Omental fat pad (tissue), 4 donors: ENCODE results near the gene GNPTG. TPM values are rescaled to one million over a fixed set of nuclear protein-coding genes. Genes with fewer than 3 reads are reported as not detected.

Source experiments
- ATAC-seq: fragments of 150-250 bp; one replicate; pipeline ENCODE4 v1.9.1; 2016; ENCODE audit warnings: mild to moderate bottlenecking, moderate library complexity; ENCODE audit not compliant: low FRiP score
- DNase-seq: peaks from one replicate; pipeline ENCODE4 v3.0.0-alpha.2; 2019; ENCODE audit warnings: low spot score
- CTCF ChIP-seq, 3 donors: fragments of 450-650 bp; IDR thresholded peaks; one replicate each; pipeline ENCODE4 v1.5.1; 2016 to 2017; ENCODE audit warnings: antibody characterized with exemption in 3 of 3, mild to moderate bottlenecking in 3 of 3, moderate library complexity in 2 of 3
- total RNA-seq, 4 donors: library from RNA; depleted of rRNA; stranded (reverse); fragments of >200 nt; gene quantifications; one replicate each; pipeline ENCODE4 v1.1.0, GENCODE V29; 2016

The GNPTG gene
- total RNA-seq, 4 donors from 2014 or later: 48.3 to 77.1 (median 65.8) TPM

- no peak for ATAC-seq
- no peak for DNase-seq
- no peak for TF ChIP-seq CTCF (IDR thresholded peaks at IDR 0.05)
Measured at GRCh38 chr16:1374418-1375297, 22.9 kb downstream of the GNPTG start.

GRCh38 chr16:1375298-1375640, 23.5 kb downstream of the GNPTG start:
- TF ChIP-seq CTCF (IDR thresholded peaks at IDR 0.05): no peak
- no peak for ATAC-seq

GRCh38 chr16:1375741-1376410, 24.1 kb downstream of the GNPTG start:
- no peak for TF ChIP-seq CTCF (IDR thresholded peaks at IDR 0.05)
- ATAC-seq (no peak), DNase-seq (no peak)

More at GRCh38 chr16:1375298-1375640, 23.5 kb downstream of the GNPTG start:
- DNase-seq: no peak

GRCh38 chr16:1377406-1378010, 25.8 kb downstream of the GNPTG start:
- DNase-seq (no peak), ATAC-seq (no peak)
- no peak for TF ChIP-seq CTCF (IDR thresholded peaks at IDR 0.05)

GRCh38 chr16:1378087-1378803, 26.5 kb downstream of the GNPTG start:
- no peak for TF ChIP-seq CTCF (IDR thresholded peaks at IDR 0.05)
- no peak for ATAC-seq
- no peak for DNase-seq

GRCh38 chr16:1378804-1379303, 27.1 kb downstream of the GNPTG start:
- DNase-seq (peak; percentile 83), ATAC-seq (peak; percentile 88)
- TF ChIP-seq CTCF (IDR thresholded peaks at IDR 0.05): no peak
